WTC11 (cell line): ENCODE measurements around the gene TMEM184A. TPM values are rescaled to one million over a fixed set of nuclear protein-coding genes. Genes with fewer than 3 reads are reported as not detected.

Experiments used
- ATAC-seq: fragments of 200-7000 bp; cut with Tn5 transposase; 2 replicates; pipeline ENCODE4 v1.10.0; 2021; ENCODE audit warnings: mild to moderate bottlenecking, moderate library complexity
- CTCF ChIA-PET: fragments of 300-600 bp; sonication (Branson Sonifier 250); formaldehyde crosslinking; loops from one replicate; lab custom pipeline; 2021; ENCODE audit warnings: antibody characterized with exemption; lab: Charles Lee
- POLR2A ChIA-PET: fragments of 350-600 bp; sonication (Branson Sonifier 250); formaldehyde crosslinking; loops from one replicate; lab custom pipeline; 2021; ENCODE audit warnings: antibody characterized with exemption; lab: Charles Lee
- DNase-seq: peaks from one replicate; pipeline ENCODE4 v3.0.0; 2021; ENCODE audit warnings: low spot score
- H3K27ac Mint-ChIP-seq: 2 replicates; pipeline ENCODE4 v1.8.0; 2021; ENCODE audit warnings: mixed read lengths
- H3K27me3 Mint-ChIP-seq: 2 replicates; pipeline ENCODE4 v1.8.0; 2021; ENCODE audit warnings: low read depth, mild to moderate bottlenecking, moderate library complexity, mixed read lengths
- H3K36me3 Mint-ChIP-seq: 2 replicates; pipeline ENCODE4 v1.8.0; 2021; ENCODE audit warnings: mixed read lengths
- H3K4me1 Mint-ChIP-seq: 2 replicates; pipeline ENCODE4 v1.8.0; 2022; ENCODE audit warnings: mixed read lengths
- H3K4me3 Mint-ChIP-seq: 2 replicates; pipeline ENCODE4 v1.8.0; 2021; ENCODE audit warnings: mild to moderate bottlenecking, moderate library complexity, mixed read lengths
- H3K9me3 Mint-ChIP-seq: 2 replicates; pipeline ENCODE4 v1.8.0; 2021; ENCODE audit warnings: mixed read lengths
- ATF1 ChIP-seq: sonication (generic); formaldehyde crosslinking; IDR thresholded peaks from 2 replicates; pipeline ENCODE4 v1.8.1; 2023; ENCODE audit warnings: mild to moderate bottlenecking, moderate library complexity, missing genetic modification reagents
- ATF2 ChIP-seq: sonication (generic); formaldehyde crosslinking; IDR thresholded peaks from 2 replicates; pipeline ENCODE4 v1.8.1; 2022; ENCODE audit warnings: low read depth, missing genetic modification reagents, borderline replicate concordance
- ATF3 ChIP-seq: sonication (generic); formaldehyde crosslinking; conservative IDR thresholded peaks from 2 replicates; pipeline ENCODE4 v1.8.1; 2022; ENCODE audit warnings: mild to moderate bottlenecking, missing genetic modification reagents
- CBFB ChIP-seq: sonication (generic); formaldehyde crosslinking; IDR thresholded peaks from 2 replicates; pipeline ENCODE4 v1.8.1; 2022; ENCODE audit warnings: mild to moderate bottlenecking, low read depth, missing genetic modification reagents
- ESRRA ChIP-seq: sonication (generic); formaldehyde crosslinking; IDR thresholded peaks from 2 replicates; pipeline ENCODE4 v1.8.1; 2022; ENCODE audit warnings: mild to moderate bottlenecking, missing genetic modification reagents, borderline replicate concordance
- FOXJ3 ChIP-seq: sonication (generic); formaldehyde crosslinking; IDR thresholded peaks from 2 replicates; pipeline ENCODE4 v1.9.0; 2021; ENCODE audit warnings: missing genetic modification reagents, mild to moderate bottlenecking, borderline replicate concordance
- FOXP1 ChIP-seq: sonication (generic); formaldehyde crosslinking; IDR thresholded peaks from 2 replicates; pipeline ENCODE4 v1.8.0; 2022; ENCODE audit warnings: missing genetic modification reagents, mild to moderate bottlenecking, moderate library complexity, borderline replicate concordance
- FOXP4 ChIP-seq: sonication (generic); formaldehyde crosslinking; IDR thresholded peaks from 2 replicates; pipeline ENCODE4 v1.8.0; 2022; ENCODE audit warnings: mild to moderate bottlenecking, missing genetic modification reagents
- GABPB1 ChIP-seq: sonication (generic); formaldehyde crosslinking; IDR thresholded peaks from 2 replicates; pipeline ENCODE4 v1.8.1; 2023; ENCODE audit warnings: mild to moderate bottlenecking, missing genetic modification reagents
- IRF1 ChIP-seq: sonication (generic); formaldehyde crosslinking; IDR thresholded peaks from 2 replicates; pipeline ENCODE4 v1.8.0; 2023; ENCODE audit warnings: missing genetic modification reagents
- IRF2 ChIP-seq: sonication (generic); formaldehyde crosslinking; IDR thresholded peaks from 2 replicates; pipeline ENCODE4 v1.8.0; 2022; ENCODE audit warnings: low read depth, missing genetic modification reagents, borderline replicate concordance
- JUN ChIP-seq: sonication (generic); formaldehyde crosslinking; IDR thresholded peaks from 2 replicates; pipeline ENCODE4 v1.8.0; 2023; ENCODE audit warnings: mild to moderate bottlenecking, missing genetic modification reagents
- MXD4 ChIP-seq: fragments of 250-450 bp; sonication (Bioruptor Pico); IDR thresholded peaks from 2 replicates; pipeline ENCODE4 v1.8.0; 2021; ENCODE audit warnings: mild to moderate bottlenecking, moderate library complexity, borderline replicate concordance
- MYBL2 ChIP-seq: sonication (generic); formaldehyde crosslinking; IDR thresholded peaks from 2 replicates; pipeline ENCODE4 v1.8.1; 2023; ENCODE audit warnings: mild to moderate bottlenecking, moderate library complexity, missing genetic modification reagents
- SMAD4 ChIP-seq: sonication (generic); formaldehyde crosslinking; IDR thresholded peaks from 2 replicates; pipeline ENCODE4 v1.8.0; 2022; ENCODE audit warnings: mild to moderate bottlenecking, missing genetic modification reagents
- TEAD4 ChIP-seq: sonication (generic); formaldehyde crosslinking; IDR thresholded peaks from 2 replicates; pipeline ENCODE4 v1.8.0; 2022; ENCODE audit warnings: mild to moderate bottlenecking, missing genetic modification reagents
- ZBTB43 ChIP-seq: sonication (generic); formaldehyde crosslinking; IDR thresholded peaks from 2 replicates; pipeline ENCODE4 v1.8.1; 2023; ENCODE audit warnings: mild to moderate bottlenecking, missing genetic modification reagents
- ZNF138 ChIP-seq: sonication (generic); formaldehyde crosslinking; conservative IDR thresholded peaks from 2 replicates; pipeline ENCODE4 v1.8.1; 2022; ENCODE audit warnings: mild to moderate bottlenecking, moderate library complexity, missing genetic modification reagents
- ZNF317 ChIP-seq: sonication (generic); formaldehyde crosslinking; IDR thresholded peaks from 2 replicates; pipeline ENCODE4 v1.8.1; 2023; ENCODE audit warnings: low read depth, mild to moderate bottlenecking, moderate library complexity, missing genetic modification reagents, borderline replicate concordance
- ZNF423 ChIP-seq: fragments of 250-450 bp; sonication (Bioruptor Pico); IDR thresholded peaks from 2 replicates; pipeline ENCODE4 v2.1.2; 2022; ENCODE audit warnings: mild to moderate bottlenecking, moderate library complexity
- ZNF425 ChIP-seq: fragments of 250-450 bp; sonication (Bioruptor Pico); conservative IDR thresholded peaks from 2 replicates; pipeline ENCODE4 v1.9.0; 2021; ENCODE audit warnings: mild to moderate bottlenecking
- ZNF671 ChIP-seq: fragments of 250-450 bp; sonication (Bioruptor Pico); IDR thresholded peaks from 2 replicates; pipeline ENCODE4 v1.8.0; 2021; ENCODE audit warnings: mild to moderate bottlenecking
- ZSCAN18 ChIP-seq: fragments of 250-450 bp; sonication (Bioruptor Pico); IDR thresholded peaks from 2 replicates; pipeline ENCODE4 v2.1.2; 2022; ENCODE audit warnings: mild to moderate bottlenecking, moderate library complexity
- total RNA-seq: library from RNA; stranded (reverse); gene quantifications from 3 replicates; pipeline ENCODE4 v1.2.3, GENCODE V29; 2021

The TMEM184A gene
- total RNA-seq, 1 experiment from 2014 or later, result 1.4 TPM

- TF ChIP-seq FOXP4, result no peak
- TF ChIP-seq TEAD4 (CRISPR knock-in tag), result no peak
- no peak for TF ChIP-seq ATF2 (CRISPR knock-in tag)
- no peak for TF ChIP-seq ATF3 (CRISPR knock-in tag)
- no peak for TF ChIP-seq ZNF138 (CRISPR knock-in tag)
- no peak for TF ChIP-seq ZNF671 (CRISPR knock-in tag)
- TF ChIP-seq ZNF423 (CRISPR knock-in tag), result no peak
- TF ChIP-seq, all 79 proteins: peak for 0
Measured at GRCh38 chr7:1523844-1524243, 32.2 kb downstream of the TMEM184A start (continued).

- Mint-ChIP-seq H3K4me3 (no peak overlapping the region), H3K27me3 (no peaks in the 10 kb centered on the region; the same call in 1 of the 2 replicates), H3K27ac (no peak overlapping the region), H3K36me3 (no peaks in the 10 kb centered on the region), H3K9me3 (peaks cover 8% of the 10 kb centered on the region), H3K4me1 (peaks cover 12% of the 10 kb centered on the region)
- TF ChIP-seq MXD4 (CRISPR knock-in tag) (no peak), ZBTB43 (no peak), ZNF317 (CRISPR knock-in tag) (no peak), FOXP1 (CRISPR knock-in tag) (peak; percentile 40; the same call in 1 of the 2 replicates), IRF1 (CRISPR knock-in tag) (no peak)
- ChIA-PET POLR2A (no interaction called here), CTCF (interaction anchor here (0.5 kb wide), 1 partner anchor 47 kb away, joined by 3 read pairs; no protein-coding TSS in a partner anchor)
- ATAC-seq (peak; percentile 92), DNase-seq (no peak)
Measured at GRCh38 chr7:1523208-1523607, 32.8 kb downstream of the TMEM184A start.

GRCh38 chr7:1521456-1521855 is 34.5 kb downstream of the TMEM184A start:
- peaks cover 8% of the 10 kb centered on the region for H3K9me3 Mint-ChIP-seq
- H3K36me3 Mint-ChIP-seq, result no peaks in the 10 kb centered on the region
- POLR2A ChIA-PET, result no interaction called here
- H3K4me1 Mint-ChIP-seq, result peaks cover 7% of the 10 kb centered on the region
- H3K4me3 Mint-ChIP-seq, result no peak overlapping the region
- DNase-seq (no peak), ATAC-seq (no peak)
- CTCF ChIA-PET, result no interaction called here
- no peak overlapping the region for H3K27ac Mint-ChIP-seq
- H3K27me3 Mint-ChIP-seq, result no peaks in the 10 kb centered on the region; the same call in 1 of the 2 replicates
- TF ChIP-seq ZSCAN18 (CRISPR knock-in tag) (no peak), FOXP1 (CRISPR knock-in tag) (no peak), FOXJ3 (no peak), ESRRA (CRISPR knock-in tag) (no peak), ZNF425 (CRISPR knock-in tag) (no peak), MYBL2 (no peak), GABPB1 (CRISPR knock-in tag) (no peak), CBFB (CRISPR knock-in tag) (no peak), SMAD4 (CRISPR knock-in tag) (no peak), JUN (CRISPR knock-in tag) (no peak), ATF1 (no peak), IRF2 (CRISPR knock-in tag) (no peak)
